Ishikawa (cell line): ENCODE data around the gene SLC9B1.

Experiments used
- CEBPB ChIP-seq: IDR thresholded peaks from 2 replicates; pipeline ENCODE4 v1.6.1; 2012
- CREB1 ChIP-seq: IDR thresholded peaks from 2 replicates; pipeline ENCODE4 v1.6.1; 2012; ENCODE audit warnings: low read depth
- EGR1 ChIP-seq: IDR thresholded peaks from 2 replicates; pipeline ENCODE4 v1.6.1; 2012
- EP300 ChIP-seq: IDR thresholded peaks from 2 replicates; pipeline ENCODE4 v1.6.1; 2012; ENCODE audit warnings: borderline replicate concordance
- FOXM1 ChIP-seq: IDR thresholded peaks from 2 replicates; pipeline ENCODE4 v1.6.1; 2012; ENCODE audit warnings: low read depth, borderline replicate concordance
- NFIC ChIP-seq: IDR thresholded peaks from 2 replicates; pipeline ENCODE4 v1.6.1; 2012
- RAD21 ChIP-seq: IDR thresholded peaks from 2 replicates; pipeline ENCODE4 v1.6.1; 2012; ENCODE audit warnings: low read depth
- REST ChIP-seq: IDR thresholded peaks from 2 replicates; pipeline ENCODE4 v1.6.1; 2012; ENCODE audit warnings: low read depth, mild to moderate bottlenecking
- TAF1 ChIP-seq: IDR thresholded peaks from 2 replicates; pipeline ENCODE4 v1.6.1; 2012; ENCODE audit warnings: low read depth, mild to moderate bottlenecking
- TCF12 ChIP-seq: IDR thresholded peaks from 2 replicates; pipeline ENCODE4 v1.6.1; 2012; ENCODE audit warnings: low read depth
- TEAD4 ChIP-seq: IDR thresholded peaks from 2 replicates; pipeline ENCODE4 v1.6.1; 2012
- USF1 ChIP-seq: IDR thresholded peaks from 2 replicates; pipeline ENCODE4 v1.6.1; 2012
- YY1 ChIP-seq: IDR thresholded peaks from 2 replicates; pipeline ENCODE4 v1.6.1; 2012; ENCODE audit warnings: low read depth
- ZBTB7A ChIP-seq: IDR thresholded peaks from 2 replicates; pipeline ENCODE4 v1.6.1; 2012; ENCODE audit warnings: low read depth
- TF ChIP-seq, protein P1 (sequence below): IDR thresholded peaks from 2 replicates; pipeline ENCODE4 v1.6.1; 2012

Gene SLC9B1

DNA sequence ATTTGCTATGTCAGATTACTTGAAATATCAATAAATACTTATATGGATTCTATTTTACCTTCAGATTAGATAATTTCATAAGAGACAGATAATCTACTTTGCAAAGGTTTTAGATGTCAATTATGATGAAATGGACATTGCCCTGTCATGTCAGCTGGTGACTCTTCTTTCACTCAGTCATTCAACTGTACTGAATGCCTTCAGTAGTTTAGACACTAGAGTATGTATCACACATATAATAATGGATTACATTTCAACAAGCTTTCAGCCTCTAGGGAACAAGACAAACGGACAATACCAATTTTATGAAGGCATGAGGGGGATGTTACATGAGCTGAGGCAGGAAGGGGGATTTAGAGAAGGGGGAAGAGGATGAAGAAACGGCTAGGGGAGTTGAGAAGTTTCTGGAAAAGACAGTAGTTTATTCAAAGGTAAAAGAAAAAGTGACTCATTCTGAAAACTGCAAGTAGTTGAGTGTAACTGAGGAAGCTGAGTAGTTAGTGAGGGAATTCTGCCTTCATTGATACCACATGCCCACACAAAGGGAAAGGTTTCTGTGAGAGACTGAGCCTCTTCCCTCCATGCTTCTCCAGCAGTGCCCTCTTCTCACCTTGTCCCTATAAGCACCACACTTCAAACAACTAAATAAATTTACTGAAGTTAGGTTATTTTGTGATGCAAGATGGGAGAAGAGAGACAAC is 31.4 kb upstream of the SLC9B1 start:
- TF ChIP-seq RAD21 (no peak), FOXM1 (no peak), TCF12 (no peak), TAF1 (no peak), NFIC (no peak)
- TF ChIP-seq, protein P1, sequence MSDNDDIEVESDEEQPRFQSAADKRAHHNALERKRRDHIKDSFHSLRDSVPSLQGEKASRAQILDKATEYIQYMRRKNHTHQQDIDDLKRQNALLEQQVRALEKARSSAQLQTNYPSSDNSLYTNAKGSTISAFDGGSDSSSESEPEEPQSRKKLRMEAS = no peak

GRCh38 chr4:103046416-103047290 is 27.1 kb upstream of the SLC9B1 start:
- TF ChIP-seq RAD21 = peak; percentile 58
- no peak for TF ChIP-seq EGR1

DNA sequence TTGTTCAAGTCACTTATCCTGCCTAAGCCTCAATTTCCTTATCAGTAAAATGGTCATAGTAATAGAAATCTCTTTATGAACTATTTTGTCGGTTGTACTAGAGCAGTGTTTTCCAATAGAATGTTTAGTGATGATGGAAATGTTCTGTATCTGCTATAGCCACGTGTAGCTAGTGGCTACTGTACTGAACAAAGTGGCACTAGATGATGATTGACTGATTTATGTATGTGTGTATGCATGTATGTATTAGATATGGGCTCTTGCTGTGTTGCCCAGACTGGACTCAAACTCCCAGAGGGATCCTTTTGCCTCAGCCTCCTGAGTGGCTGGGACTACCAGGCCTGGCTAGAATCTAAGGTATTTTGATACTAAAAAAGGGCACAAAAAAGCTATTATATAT is 24.7 kb upstream of the SLC9B1 start:
- no peak for TF ChIP-seq ZBTB7A
- no peak for TF ChIP-seq FOXM1
- no peak for TF ChIP-seq EP300
- no peak for TF ChIP-seq RAD21
- no peak for TF ChIP-seq CEBPB
- TF ChIP-seq REST = no peak
- TF ChIP-seq CREB1 = no peak
- no peak for TF ChIP-seq EGR1
- TF ChIP-seq, protein P1 = no peak
- no peak for TF ChIP-seq USF1
- TF ChIP-seq TEAD4 = no peak
- TF ChIP-seq YY1 = no peak

DNA sequence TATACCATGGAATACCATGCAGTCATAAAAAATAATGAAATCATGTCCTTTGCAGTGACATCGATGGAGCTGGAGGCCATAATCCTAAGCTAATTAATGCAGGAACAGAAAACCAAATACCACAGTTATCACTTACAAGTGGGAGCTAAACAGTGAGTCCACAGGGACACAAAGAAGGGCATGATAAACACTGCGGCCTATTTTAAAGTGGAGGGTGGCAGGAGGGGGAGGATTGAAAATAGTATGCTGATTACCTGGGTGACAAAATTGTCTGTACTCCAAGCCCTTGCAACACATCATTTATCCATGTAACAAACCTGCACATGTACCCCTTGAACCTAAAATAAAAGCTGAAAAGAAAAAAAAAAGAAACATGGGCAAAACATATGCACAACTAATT is 16.7 kb upstream of the SLC9B1 start:
- no peak for TF ChIP-seq EP300
- TF ChIP-seq EGR1 = no peak
- TF ChIP-seq YY1 = no peak
- TF ChIP-seq REST = no peak
- no peak for TF ChIP-seq CREB1
- TF ChIP-seq RAD21 = no peak
- no peak for TF ChIP-seq ZBTB7A
- TF ChIP-seq NFIC = no peak
- TF ChIP-seq, protein P1 = no peak
- no peak for TF ChIP-seq TAF1
- TF ChIP-seq TCF12 = no peak
- no peak for TF ChIP-seq FOXM1
- TF ChIP-seq USF1 = no peak
- no peak for TF ChIP-seq CEBPB
- TF ChIP-seq TEAD4 = no peak

DNA sequence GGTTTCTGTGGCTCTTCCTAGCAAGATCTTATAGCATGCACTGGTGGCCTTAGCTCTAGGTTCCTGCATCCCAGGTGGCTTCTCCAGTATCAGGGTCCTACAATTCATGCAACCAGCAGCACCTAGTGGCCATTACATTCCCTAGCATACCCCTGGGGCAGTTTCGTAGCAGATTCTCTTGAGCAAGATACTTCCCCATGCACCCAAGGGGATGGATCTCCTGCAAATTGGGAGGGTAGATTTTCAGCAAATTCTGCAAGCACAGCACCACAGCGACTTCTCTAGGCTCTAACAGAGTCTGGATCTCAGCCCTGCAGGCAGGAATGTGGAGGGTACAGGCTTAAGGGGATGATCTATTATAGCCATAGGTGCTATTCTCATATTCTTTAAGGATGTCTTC is 13.1 kb upstream of the SLC9B1 start:
- TF ChIP-seq ZBTB7A (no peak), YY1 (no peak), RAD21 (peak; percentile 65)

DNA sequence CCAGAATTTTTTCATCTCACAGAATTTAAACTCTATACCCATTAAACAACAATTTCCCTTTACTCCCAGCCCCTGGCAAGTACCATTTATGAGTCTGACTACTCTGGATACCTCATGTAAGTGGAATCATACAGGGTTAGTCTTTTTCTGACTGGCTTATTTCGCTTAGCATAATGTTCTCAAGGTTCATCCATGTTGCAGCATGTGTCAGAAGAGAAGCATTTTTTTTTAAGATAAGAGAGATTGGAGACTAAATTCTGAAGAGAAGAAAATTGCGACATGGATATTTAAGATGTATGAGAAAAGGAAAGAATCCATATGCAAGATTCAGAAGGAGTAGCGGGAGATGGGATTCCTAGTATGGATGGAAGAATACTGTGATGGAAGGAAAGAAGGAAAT is 11.3 kb upstream of the SLC9B1 start:
- TF ChIP-seq, protein P1 = no peak
- TF ChIP-seq NFIC = no peak
- TF ChIP-seq TEAD4 = no peak
